22Rv1 (cell line): Measurements from ENCODE around the gene EMC9.
A peak's percentile ranks its signal among the peaks of the same experiment; 100 is the strongest.

Experiments used
- H3K27ac ChIP-seq: fragments of 450-650 bp; 2 replicates; pipeline ENCODE4 v1.5.1; 2017
- CTCF ChIP-seq: fragments of 450-650 bp; IDR thresholded peaks from 2 replicates; pipeline ENCODE4 v1.5.1; 2017; ENCODE audit warnings: mild to moderate bottlenecking
- ZFX ChIP-seq: fragments of 450-650 bp; IDR thresholded peaks from 2 replicates; pipeline ENCODE4 v1.6.1; 2017; ENCODE audit warnings: antibody characterized with exemption, borderline replicate concordance

Gene EMC9

DNA sequence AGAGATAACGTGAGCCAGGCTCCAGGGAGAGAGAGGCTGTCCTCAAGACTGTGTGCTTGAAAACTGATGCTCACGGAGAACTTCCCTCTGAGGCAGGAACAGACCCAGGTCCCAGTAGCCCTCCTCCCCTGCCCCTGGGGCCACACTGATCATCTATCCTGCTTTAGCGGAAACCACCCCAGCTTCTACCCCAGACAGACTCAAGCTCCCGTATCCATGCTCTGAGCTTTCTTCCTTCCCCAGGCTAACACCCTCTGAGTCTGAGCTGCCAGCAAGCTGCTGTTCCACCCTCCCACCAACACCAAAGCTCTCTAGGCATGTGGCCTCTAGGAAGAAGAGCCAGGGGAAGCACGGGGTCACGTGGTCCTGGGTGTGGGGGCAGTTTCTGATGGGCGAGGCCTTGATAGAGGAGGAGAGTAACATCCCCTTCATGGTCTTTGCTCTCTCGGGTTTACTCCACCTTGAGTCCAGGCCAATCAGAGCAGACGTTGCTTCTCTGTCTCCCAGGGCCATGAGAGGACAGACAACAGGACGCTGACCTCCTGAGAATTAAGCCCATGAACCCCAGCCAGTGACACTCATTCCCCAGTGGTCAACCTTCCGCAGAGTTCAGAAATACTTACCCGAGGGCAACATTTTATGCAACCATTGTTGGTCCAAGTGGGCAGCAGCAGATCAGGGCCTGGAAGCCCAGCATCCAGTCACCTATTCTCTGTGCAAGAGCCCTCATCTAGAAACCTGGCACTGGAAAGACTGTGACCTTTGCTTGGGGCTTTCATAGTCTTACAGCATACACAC, 45.9 kb downstream of the EMC9 start:
- TF ChIP-seq CTCF (no peak), ZFX (no peak)

GRCh38 chr14:24094841-24095270, 46.5 kb downstream of the EMC9 start:
- TF ChIP-seq ZFX (no peak), CTCF (no peak)
- peak overlapping the region; percentile 85 for H3K27ac ChIP-seq

More for the DNA sequence above, 45.9 kb downstream of the EMC9 start:
- peak overlapping the region; percentile 85 for H3K27ac ChIP-seq

DNA sequence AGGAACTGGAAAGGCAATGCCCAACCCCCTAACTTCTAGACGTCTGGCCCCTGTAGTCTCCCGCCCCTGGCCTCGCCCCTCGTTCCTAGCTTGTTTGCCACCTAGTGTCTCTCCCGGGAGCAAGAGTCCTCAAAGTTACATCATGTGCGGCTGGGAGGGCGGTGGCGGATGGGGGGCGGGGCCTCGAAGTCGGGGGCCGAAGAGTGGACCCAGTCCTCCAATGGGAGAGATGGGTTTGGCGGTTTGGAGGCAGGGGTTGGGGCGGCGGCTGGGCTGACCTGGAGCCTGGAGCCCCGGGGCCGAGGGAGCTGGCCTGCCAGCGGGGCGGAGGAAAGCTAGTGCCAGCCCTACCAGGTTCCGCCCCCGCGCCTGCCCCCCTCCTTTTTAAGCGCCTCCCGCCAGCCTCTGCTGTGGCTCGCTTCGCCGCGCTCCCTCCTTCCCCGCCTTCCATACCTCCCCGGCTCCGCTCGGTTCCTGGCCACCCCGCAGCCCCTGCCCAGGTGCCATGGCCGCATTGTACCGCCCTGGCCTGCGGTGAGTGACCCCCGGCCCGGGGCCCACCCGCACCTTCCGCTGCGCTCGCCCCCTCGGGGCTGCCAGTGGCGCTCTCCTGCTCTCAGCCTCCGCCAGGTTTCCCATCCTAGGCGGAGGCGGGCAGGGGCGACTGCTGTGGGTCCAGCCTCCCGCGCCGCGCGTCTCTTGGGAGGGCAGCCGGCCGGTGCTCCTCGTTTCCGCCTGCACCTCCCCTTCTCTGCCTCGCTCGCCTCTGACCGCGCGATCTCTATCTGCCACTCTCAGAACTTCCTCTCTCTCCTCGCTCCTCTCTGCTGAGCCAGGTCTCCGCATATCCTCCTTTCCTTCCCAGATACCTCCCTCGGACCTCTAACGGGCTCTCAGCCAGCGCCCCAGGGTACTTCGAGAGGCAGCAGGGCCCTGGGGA, 47.2 kb downstream of the EMC9 start, which contains the start of gene PCK2:
Gene PCK2 (plus strand): TSS at position 411 of the 940 bp plus-strand sequence. CDS start 95 bp downstream, at position 506.
- TF ChIP-seq CTCF (peak; percentile 16; the same call in 1 of the 2 replicates), ZFX (no peak)
- peak within 1 kb of the TSS; percentile 85 for H3K27ac ChIP-seq

GRCh38 chr14:24093207-24093900, 48.0 kb downstream of the EMC9 start:
- TF ChIP-seq ZFX, result no peak
- peak overlapping the region; percentile 85 for H3K27ac ChIP-seq

DNA sequence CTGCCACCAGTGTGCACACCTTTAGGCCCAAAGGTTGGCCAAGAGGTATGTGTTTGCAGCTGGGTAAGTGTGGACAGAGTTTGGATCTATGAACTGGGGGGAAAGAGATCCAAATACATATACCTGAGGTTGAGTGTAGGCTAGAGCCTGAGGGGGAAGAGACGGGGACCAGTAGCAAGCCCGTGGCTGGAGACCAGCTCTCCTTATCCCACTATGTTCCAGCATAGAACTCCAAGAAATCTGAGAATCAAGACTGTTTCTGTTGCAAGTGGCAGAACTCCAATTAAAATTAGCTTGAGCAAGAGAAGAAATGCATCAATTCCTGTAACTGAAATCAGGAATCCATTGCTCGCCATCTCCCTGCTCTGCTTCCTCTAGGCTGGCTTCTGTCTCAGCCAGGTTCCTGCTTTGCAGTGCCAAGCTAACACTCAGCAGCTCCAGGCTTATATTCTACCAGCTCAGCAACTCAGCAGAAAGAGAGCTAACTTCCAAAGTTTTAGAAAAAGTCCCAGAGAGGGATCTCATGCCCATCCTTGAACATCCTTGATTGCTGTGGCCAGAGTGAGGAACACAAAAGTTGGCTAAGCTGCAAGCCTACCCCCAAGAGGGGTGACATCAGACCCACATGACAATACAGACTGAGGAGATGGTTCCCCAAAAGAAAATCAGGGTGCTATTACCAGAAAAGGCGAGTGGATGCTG, 48.7 kb downstream of the EMC9 start:
- H3K27ac ChIP-seq, result peak overlapping the region; percentile 85
- TF ChIP-seq CTCF (no peak), ZFX (no peak)

DNA sequence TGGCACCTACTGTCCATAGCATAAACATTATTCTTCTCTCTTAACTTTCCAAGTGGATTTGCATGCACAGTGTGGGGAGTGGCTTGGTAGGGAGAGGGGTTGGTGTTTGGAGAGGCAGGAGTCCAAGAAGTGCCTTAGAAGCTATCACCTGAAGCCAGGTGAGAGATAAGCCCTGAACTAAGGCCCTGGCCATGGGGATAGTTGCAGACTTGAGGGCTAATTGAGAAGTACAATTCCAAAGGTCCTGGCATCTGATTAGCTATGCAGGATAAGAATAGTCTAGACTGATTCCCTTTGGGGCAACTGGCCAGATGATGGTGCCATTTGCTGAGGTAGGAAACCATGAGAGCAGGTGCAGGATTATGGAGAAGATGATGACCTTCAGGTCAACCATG, 49.3 kb downstream of the EMC9 start:
- peak overlapping the region; percentile 85; the same call in 1 of the 2 replicates for H3K27ac ChIP-seq
- TF ChIP-seq ZFX (no peak), CTCF (no peak)
